Osteocyte (in vitro differentiated cells): ENCODE data around the gene PRKCH. TPM values are rescaled to one million over a fixed set of nuclear protein-coding genes. Genes with fewer than 3 reads are reported as not detected.

Experiments used
- DNase-seq: peaks from one replicate; pipeline ENCODE4 v3.0.0; 2021; ENCODE audit warnings: mixed read lengths; ENCODE audit not compliant: unreplicated experiment; ENCODE audit errors: extremely low spot score
- H3K27ac Mint-ChIP-seq: one replicate; pipeline ENCODE4 v1.8.0; 2021; ENCODE audit warnings: mild to moderate bottlenecking, mixed read lengths; ENCODE audit not compliant: unreplicated experiment
- H3K27me3 Mint-ChIP-seq: one replicate; pipeline ENCODE4 v1.8.0; 2021; ENCODE audit warnings: mixed read lengths; ENCODE audit not compliant: unreplicated experiment
- H3K36me3 Mint-ChIP-seq: one replicate; pipeline ENCODE4 v1.8.0; 2021; ENCODE audit warnings: mixed read lengths; ENCODE audit not compliant: unreplicated experiment
- H3K4me1 Mint-ChIP-seq: one replicate; pipeline ENCODE4 v1.8.0; 2021; ENCODE audit warnings: mixed read lengths; ENCODE audit not compliant: unreplicated experiment
- H3K4me3 Mint-ChIP-seq: one replicate; pipeline ENCODE4 v1.8.0; 2021; ENCODE audit warnings: mild to moderate bottlenecking, moderate library complexity, mixed read lengths; ENCODE audit not compliant: unreplicated experiment
- H3K9me3 Mint-ChIP-seq: one replicate; pipeline ENCODE4 v1.8.0; 2021; ENCODE audit warnings: mixed read lengths; ENCODE audit not compliant: unreplicated experiment
- total RNA-seq: library from RNA; stranded (reverse); gene quantifications from 2 replicates; pipeline ENCODE4 v1.2.1, GENCODE V29; 2021
- TF ChIP-seq, protein P1 (sequence below): fragments of 200-600 bp; sonication (generic); IDR thresholded peaks from 2 replicates; pipeline ENCODE4 v1.5.0; 2021; ENCODE audit warnings: antibody characterized with exemption, mild to moderate bottlenecking, moderate library complexity

Gene PRKCH
- total RNA-seq, 1 donor from 2014 or later: 10.6 TPM

DNA sequence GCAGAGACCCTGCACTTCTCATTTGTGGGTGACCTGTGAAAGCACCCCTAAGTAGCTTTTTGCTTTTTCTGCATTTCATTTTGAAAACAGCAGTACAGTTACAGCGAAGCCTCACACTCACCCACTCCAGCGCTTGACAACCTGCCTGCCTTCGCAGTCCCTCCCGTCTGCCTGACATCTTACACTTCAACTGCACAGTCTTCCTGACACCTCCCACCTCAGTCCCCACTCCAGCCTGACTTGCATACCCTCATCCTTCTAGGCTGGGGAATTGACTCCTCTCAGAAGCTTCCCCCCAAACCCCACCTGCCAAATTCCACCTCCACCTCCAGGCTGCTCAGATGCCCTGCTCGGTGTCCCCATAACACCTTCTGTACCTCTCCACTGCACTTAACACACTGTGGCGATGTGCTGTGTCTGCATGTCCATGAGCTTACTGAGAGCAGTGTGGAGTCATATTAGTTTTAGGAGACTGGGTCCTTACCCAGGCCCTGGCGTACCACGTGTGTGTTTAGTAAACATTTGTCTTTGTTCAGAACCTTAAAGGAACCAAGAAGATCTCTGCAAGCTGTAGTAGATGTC is 159.4 kb downstream of the PRKCH start:
- Mint-ChIP-seq H3K9me3 (no peaks in the 10 kb centered on the region), H3K4me1 (peaks cover 24% of the 10 kb centered on the region), H3K27me3 (no peaks in the 10 kb centered on the region), H3K27ac (no peak overlapping the region), H3K36me3 (peaks cover 4% of the 10 kb centered on the region), H3K4me3 (no peak overlapping the region)
- TF ChIP-seq, protein P1, sequence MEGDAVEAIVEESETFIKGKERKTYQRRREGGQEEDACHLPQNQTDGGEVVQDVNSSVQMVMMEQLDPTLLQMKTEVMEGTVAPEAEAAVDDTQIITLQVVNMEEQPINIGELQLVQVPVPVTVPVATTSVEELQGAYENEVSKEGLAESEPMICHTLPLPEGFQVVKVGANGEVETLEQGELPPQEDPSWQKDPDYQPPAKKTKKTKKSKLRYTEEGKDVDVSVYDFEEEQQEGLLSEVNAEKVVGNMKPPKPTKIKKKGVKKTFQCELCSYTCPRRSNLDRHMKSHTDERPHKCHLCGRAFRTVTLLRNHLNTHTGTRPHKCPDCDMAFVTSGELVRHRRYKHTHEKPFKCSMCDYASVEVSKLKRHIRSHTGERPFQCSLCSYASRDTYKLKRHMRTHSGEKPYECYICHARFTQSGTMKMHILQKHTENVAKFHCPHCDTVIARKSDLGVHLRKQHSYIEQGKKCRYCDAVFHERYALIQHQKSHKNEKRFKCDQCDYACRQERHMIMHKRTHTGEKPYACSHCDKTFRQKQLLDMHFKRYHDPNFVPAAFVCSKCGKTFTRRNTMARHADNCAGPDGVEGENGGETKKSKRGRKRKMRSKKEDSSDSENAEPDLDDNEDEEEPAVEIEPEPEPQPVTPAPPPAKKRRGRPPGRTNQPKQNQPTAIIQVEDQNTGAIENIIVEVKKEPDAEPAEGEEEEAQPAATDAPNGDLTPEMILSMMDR: no peak
- no peak for DNase-seq

DNA sequence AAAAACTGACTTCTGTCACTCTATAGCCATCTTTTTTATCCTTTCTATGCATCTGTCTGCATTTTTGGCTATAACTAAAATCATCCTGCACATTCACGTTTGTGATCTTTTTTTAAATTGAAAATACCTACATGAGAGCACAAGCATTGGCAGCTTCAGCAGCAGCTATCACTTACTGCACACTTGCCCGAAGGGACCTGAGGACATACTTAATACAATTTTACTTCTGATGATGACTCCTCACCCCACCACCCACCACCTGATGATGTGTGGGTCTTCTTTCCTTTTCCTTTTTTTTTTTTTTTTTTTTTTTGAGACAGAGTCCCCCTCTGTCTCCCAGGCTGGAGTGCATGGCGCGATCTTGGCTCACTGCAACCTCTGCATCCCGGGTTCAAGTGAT is 160.3 kb downstream of the PRKCH start:
- no peak for DNase-seq
- Mint-ChIP-seq H3K27me3 (no peaks in the 10 kb centered on the region), H3K4me1 (peaks cover 16% of the 10 kb centered on the region), H3K27ac (no peak overlapping the region), H3K36me3 (peaks cover 6% of the 10 kb centered on the region), H3K4me3 (no peak overlapping the region), H3K9me3 (no peaks in the 10 kb centered on the region)
- TF ChIP-seq, protein P1: no peak

DNA sequence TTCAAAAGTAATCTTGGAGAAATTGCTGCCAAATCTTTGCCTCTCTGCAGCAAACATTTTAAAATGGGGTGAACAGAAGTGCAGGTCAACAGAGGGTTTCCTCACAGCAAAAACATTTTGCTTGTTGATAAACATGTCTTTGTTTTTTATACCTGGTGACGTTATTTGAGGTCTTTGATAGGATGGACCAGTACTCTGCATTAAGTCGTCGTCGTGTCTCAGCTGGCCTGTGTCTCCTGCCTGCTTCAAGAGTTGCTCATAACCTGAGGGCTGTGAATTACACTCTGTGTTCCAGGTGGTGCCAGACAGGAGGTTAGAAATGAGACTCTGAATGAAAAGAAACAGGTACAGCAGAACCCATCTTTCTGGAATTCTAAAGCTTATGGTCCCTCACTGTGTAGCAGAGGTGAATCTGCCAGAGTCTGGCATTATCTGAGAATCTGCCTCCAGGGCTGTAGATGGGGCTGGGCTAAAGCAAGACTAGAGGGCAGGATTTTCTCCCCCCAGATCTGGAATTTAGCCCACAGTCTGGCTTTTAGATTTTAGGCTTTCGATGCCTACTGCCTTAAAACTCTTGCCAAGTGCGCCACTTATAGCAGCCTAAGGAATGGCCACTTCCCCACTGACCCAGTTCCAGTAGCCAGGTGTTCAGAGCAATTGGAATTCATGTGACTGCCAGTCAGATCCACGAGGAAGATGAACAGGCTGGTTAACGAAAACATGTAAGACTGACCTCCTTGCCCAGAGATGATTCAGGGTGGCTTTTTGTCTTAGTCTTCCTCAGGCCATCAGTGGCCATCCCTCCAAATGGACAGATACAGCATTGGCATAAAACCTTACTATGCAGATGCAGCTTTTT is 161.2 kb downstream of the PRKCH start:
- Mint-ChIP-seq H3K4me3 (no peak overlapping the region), H3K4me1 (peaks cover 8% of the 10 kb centered on the region), H3K27me3 (no peaks in the 10 kb centered on the region), H3K27ac (no peak overlapping the region), H3K36me3 (peaks cover 6% of the 10 kb centered on the region), H3K9me3 (no peaks in the 10 kb centered on the region)
- no peak for DNase-seq
- TF ChIP-seq, protein P1: no peak

DNA sequence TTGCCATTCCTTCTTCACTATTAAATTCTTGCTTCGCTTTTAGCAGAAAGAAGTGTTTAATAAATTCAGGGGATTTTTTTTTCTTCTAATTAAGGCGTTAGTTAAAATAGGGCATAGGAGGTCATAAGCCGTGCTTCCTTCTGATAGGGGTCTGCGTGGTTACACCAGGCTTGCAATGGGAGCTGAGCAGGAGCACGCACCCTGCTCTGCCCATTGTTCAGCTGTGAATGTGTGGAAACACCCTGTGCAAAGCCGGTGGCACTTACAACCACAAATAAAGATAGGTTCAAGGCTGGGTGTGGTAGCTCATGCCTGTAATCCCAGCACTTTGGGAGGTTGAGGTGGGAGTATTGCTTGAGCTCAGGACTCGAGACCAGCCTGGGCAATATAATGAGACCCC is 162.1 kb downstream of the PRKCH start:
- Mint-ChIP-seq H3K4me1 (peaks cover 4% of the 10 kb centered on the region), H3K9me3 (no peaks in the 10 kb centered on the region), H3K4me3 (no peak overlapping the region), H3K36me3 (peaks cover 6% of the 10 kb centered on the region), H3K27me3 (no peaks in the 10 kb centered on the region), H3K27ac (no peak overlapping the region)
- no peak for DNase-seq
- TF ChIP-seq, protein P1: no peak

DNA sequence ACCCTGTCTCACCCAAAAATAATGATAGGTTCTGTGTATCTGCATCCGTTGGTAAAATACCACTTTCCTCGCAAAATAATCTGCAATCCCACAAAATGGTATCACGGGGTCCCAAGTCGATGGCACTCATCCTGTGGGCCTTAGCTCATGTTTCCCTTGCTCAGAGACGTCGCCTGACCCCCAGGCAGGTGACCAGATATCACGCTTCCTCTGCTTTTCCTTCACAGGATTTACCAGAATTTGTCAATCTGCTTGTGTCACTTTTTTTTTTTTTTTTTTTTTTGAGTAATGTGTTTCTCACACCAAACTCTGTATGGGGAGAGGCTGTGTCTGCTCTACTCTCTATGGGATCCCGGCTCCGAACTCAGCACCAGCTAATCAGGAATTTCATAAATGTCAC is 162.7 kb downstream of the PRKCH start:
- H3K9me3 Mint-ChIP-seq: no peaks in the 10 kb centered on the region
- DNase-seq: no peak
- no peak overlapping the region for H3K27ac Mint-ChIP-seq
- TF ChIP-seq, protein P1: no peak
- H3K4me3 Mint-ChIP-seq: no peak overlapping the region
- peaks cover 2% of the 10 kb centered on the region for H3K4me1 Mint-ChIP-seq
- no peaks in the 10 kb centered on the region for H3K27me3 Mint-ChIP-seq
- peaks cover 6% of the 10 kb centered on the region for H3K36me3 Mint-ChIP-seq
